ENCODE results near the gene PMS1.
"Not testable (repeated sequence)": the region's sequence is repeated elsewhere in the genome, so short reads cannot be mapped to it uniquely, and the experiment has no call there.

Gene PMS1

GRCh38 chr2:189818249-189819038, 34.2 kb downstream of the PMS1 start:
- DNase-seq: no peak

DNA sequence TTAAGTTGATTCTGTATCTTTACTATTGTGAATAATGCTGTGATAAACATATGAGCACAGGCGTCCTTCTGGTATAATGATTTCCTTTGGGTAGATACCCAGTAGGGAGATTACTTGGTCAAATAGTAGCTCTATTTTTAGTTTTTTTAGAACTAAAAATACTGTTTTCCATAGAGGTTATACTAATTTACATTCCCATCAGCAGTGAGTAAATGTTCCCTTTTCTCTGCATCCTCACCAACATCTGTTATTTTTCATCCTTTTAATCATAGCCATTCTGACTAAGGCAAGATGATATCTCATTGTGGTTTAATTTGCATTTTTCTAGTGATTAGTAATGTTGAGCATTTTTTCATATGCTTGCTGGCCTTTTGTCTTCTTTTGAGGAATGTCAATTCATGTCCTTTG, 35.1 kb downstream of the PMS1 start:
- no peak for DNase-seq

DNA sequence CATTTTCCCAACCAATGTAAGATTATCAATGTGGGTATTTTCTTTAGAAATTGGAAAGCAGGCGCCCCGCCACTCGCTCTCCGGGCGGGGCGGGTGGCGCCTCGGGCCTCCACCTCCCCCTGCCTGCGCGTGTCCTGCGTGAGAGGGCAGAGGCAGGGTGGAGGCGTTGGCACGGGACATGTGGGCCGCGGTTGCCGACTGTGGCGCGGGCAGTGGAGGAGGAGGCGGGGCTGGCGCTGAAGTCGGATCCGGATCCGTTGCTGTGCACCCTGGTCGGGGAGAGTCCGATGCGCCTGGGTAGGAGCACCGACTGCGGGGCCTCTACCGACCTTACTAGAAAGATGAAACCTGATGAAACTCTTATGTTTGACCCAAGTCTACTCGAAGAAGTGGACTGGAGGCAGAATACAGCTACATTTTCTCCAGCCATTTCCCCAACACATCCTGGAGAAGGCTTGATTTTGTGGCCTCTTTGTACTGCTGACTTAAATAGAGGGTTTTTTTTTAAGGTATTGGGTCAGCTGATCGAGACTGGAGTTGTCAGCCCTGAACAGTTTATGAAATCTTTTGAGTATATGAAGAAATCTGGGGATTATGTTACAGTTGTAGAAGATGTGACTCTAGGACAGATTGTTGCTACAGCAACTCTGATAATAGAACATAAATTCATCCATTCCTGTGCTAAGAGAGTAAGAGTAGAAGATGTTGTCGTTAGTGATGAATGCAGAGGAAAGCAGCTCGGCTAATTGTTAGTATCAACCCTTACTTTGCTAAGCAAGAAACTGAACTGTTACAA, 37.9 kb downstream of the PMS1 start:
- no peak for DNase-seq

DNA sequence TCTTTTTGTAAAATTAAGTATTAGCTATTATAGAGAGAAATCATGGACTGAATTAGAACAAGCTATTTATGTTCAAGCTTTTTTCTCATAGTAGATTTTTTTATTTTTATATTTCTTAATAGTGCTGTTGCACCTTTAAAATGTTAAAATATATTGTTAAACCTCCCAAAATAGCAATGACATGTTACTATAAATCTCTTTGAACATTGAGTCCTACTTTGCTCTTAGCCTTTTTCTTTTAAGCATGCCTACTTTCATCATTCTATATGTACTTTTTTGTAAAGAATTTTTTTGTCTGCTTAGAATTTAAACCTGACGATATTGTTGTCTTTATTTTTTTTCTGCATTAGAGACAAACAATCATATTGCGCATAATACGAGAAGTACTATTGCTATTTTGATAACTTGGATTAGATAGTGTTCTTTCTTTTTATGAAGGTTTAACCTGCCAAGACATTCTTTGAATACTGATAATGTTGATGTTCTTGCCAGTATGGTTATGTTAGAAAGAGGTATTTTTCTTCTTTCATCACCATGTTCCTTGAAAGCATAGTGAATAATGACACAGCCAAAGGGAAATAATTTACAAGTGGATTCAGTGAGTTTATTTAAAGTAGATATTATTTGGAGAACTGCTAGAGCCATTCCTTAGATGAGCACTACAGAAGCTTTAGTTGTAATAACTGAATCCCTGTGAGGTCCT, 40.6 kb downstream of the PMS1 start:
- no peak for DNase-seq

GRCh38 chr2:189826039-189826438, 41.8 kb downstream of the PMS1 start:
- DNase-seq: no peak

DNA sequence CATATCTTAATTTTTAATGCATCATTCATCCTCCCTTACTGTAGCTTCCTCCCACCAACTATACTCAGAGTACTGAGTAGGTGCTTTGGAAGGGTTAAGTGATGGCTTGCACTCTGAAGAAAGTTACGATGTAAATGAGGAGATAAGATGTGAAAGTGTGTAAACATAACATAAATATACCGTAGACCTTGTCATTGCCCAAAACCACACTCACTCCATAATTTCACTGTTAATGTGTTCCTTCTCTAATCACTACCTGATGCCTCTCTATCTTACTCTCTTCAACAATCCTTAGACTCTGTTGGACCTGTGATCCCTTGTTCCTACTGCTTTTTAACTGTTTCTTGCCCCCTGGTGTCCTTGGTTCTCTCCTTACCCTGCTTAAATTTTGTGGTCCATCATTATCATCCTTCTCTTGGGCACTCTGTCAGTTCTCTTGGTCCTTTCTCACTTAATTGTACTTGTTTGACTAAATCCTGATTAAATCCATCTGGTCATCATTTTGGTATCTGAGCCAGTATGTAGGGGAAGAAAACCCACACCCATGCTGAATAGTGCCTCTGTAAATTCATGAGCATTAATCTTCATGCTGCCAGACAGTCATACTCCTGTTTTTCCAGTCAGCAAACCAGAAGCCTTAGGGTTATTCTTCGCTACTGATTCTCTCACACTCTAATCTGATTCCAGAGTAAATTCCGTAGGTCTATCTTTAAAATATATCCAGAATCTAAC, 45.0 kb downstream of the PMS1 start:
- no peak for DNase-seq

DNA sequence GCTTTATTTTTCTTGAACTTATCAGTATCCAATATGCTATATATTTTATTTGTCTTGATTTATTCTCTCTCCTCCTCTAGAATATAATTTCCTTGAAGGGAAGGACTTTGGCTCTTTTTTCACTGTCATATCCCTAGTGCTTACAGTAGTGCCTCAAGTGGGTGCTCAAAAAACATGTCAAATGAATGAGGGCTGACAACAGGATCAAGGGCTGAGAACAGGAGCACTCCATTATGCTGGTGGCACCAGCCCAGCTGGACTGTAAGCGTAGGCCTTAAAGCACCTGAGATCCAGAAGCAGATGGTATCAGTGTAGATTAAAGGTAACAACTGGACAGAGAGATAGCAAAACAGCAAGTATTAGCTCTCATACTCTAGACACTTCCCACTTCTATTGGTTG, 46.3 kb downstream of the PMS1 start:
- DNase-seq: peak in 1 of 2 experiments; percentile 43

- DNase-seq: no peak
Measured at GRCh38 chr2:189834059-189834458, 49.8 kb downstream of the PMS1 start.

GRCh38 chr2:189834642-189835041, 50.4 kb downstream of the PMS1 start:
- DNase-seq: not testable (repeated sequence)

DNA sequence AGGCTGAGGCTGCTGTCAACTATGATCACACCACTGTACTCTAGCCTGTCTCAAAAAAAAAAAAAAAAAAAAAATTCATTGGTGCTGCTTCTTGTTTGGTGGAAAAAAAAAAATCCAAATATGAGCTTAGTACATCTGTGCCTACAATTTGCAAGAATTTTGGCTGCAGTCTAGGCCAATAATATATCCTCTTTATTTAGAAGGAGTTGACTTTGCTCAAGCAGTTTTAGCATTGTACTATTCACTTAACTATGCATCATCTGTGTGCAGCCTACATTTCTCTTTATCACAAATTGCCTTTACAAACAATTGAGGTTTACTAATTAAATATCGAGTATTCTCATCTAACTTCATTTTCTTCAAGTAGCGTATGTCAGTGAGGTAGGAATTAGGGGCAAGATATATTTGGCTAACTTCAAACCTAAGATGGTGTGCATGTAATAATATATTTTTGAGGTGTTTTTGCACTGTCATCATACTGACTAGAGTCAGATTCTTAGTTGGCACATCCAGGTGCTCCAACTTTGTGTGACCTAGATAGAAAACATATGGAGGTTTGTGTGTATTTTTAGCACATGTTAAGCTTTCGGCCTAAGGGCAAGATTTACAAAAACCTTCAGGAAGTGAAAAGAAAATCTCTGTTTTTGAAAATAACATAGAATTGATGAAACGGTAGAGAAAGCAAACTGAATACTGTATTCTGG, 51.8 kb downstream of the PMS1 start:
- no peak for DNase-seq

DNA sequence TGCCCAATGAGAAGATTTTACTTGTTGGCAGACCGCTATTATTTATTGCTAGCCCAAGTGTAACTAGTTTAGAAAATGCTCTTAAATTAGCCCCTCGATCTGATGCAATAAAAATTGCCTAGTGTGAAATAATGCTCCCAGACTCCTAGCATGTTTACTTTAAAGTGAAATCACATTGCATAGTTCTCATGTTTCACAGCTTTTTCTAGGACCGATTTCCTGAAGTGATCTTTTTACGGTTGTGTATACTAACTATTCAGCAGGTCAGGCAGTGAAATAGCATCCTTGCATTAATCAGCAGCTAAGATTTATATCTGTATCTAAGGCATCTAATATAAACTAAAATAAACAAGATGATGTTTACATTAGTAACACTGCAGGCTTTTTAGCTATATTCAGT, 52.4 kb downstream of the PMS1 start:
- no peak for DNase-seq

DNA sequence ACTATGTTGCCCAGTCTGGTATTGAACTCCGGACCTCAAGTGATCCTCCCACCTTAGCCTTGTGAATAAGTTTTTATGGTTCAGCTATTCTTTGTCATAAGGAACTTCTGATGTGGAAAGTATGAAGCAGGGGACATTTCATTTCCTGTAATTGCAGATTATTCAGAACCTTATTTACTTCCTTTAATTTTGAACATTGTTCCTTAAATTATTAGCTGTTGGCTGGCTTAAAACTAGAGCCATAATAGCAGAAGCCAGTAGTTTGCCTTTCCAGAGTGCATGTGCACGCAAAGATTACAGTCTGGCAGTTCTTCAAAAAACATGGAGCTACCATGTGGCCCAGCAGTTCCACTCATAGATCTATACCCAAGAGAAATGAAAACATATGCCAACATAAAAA, 53.1 kb downstream of the PMS1 start:
- no peak for DNase-seq

- no peak for DNase-seq
Measured at GRCh38 chr2:189841019-189841418, 56.8 kb downstream of the PMS1 start.

GRCh38 chr2:189848276-189848675, 64.0 kb downstream of the PMS1 start:
- no peak for DNase-seq

- no peak for DNase-seq
Measured at GRCh38 chr2:189849550-189849949, 65.3 kb downstream of the PMS1 start.

GRCh38 chr2:189851174-189851826, 67.0 kb downstream of the PMS1 start:
- DNase-seq: peak; percentile 7 to 31

- no peak for DNase-seq
Measured at GRCh38 chr2:189854187-189854586, 69.9 kb downstream of the PMS1 start.

DNA sequence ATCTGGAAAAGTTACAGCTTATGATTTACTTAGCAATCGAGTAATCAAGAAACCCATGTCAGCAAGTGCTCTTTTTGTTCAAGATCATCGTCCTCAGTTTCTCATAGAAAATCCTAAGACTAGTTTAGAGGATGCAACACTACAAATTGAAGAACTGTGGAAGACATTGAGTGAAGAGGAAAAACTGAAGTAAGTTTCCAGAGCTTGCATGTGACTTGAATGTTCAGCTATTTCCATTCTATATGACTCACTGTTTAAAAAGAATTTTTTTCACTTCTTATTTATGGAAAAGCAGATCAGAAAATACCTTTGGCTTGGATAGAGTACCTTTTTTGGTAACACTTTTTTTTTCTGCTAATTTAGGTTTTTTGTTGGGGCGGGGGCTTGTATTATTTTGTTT, 70.7 kb downstream of the PMS1 start:
- DNase-seq: no peak

DNA sequence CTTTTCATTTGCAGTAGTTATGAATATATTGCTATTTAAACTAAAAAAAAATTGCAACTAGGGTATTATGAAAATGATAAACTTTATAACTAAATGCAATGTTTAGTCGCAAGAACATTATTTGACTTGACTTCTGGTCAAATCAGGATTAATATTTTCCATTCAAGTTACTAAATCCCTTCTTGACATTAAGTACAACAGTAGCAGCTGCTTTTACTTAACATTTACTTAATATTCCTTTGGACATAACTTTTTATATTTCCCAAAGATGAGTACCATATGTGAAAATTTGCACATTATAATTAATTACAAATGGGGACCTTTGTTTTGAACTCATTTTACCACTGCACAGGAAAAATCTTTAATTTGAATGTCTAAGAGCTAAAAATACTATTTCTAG, 74.0 kb downstream of the PMS1 start:
- no peak for DNase-seq

DNA sequence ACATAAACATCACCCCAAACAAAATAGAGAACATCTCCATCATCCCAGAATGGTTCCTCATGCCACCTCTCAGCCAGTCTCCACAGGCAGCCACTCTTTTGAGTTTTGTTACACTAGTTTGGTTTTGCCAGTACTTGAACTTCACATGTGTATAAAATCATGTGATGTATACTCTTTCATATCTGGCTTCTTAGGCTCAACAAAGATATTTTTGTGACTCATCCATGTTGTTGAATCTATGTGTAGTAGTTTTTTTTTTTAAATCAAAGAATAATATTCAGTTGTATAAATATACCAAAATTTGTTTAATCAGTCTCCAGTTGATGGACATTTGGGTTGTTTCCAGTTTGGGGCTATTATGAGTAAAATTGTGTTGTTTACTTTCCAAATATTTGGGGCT, 75.9 kb downstream of the PMS1 start:
- no peak for DNase-seq

- DNase-seq: no peak
Measured at GRCh38 chr2:189862751-189863150, 78.5 kb downstream of the PMS1 start.

DNA sequence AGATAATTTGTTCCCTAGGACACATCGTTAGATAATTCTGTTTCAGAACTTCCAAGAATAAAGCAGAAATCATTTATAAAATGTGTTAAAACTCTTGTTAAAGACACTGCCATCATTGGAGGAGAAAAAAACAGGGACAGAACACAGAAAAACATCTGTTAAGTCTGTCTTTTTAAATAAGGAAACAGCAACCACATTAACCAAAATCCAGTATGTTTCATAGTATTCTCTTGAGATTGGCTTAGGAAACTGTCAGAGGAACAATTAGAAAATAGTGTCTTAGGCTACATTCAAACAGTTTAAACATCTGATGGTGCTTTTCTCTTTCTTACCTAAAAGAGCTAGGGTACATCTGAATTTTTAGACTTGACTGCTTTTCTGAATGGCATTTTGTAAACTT, 81.6 kb downstream of the PMS1 start:
- no peak for DNase-seq
